OCI-LY1 (cell line): ENCODE data around the gene PDE6B.

Experiments
- H2AFZ ChIP-seq: fragments of 200-600 bp; sonication (generic), shearing (Covaris generic); 2 replicates; pipeline ENCODE4 v1.6.0; 2014; ENCODE audit warnings: antibody characterized with exemption, mild to moderate bottlenecking, low read length
- H3F3A ChIP-seq: fragments of 200-600 bp; sonication (generic), shearing (Covaris generic); 2 replicates; pipeline ENCODE4 v1.6.0; 2014; ENCODE audit warnings: mild to moderate bottlenecking, antibody characterized with exemption, low read length, moderate library complexity; ENCODE audit not compliant: insufficient read depth
- H3K27ac ChIP-seq: fragments of 200-600 bp; sonication (generic); 2 replicates; pipeline ENCODE4 v1.5.1; 2014; ENCODE audit warnings: low read length, mixed run types, mild to moderate bottlenecking, low read depth; ENCODE audit not compliant: poor library complexity, severe bottlenecking
- H3K27me3 ChIP-seq: fragments of 200-600 bp; sonication (generic); 2 replicates; pipeline ENCODE4 v1.6.0; 2014; ENCODE audit warnings: antibody characterized with exemption, mild to moderate bottlenecking, low read length, moderate library complexity; ENCODE audit not compliant: insufficient read depth
- H3K36me3 ChIP-seq: fragments of 200-600 bp; sonication (generic); 2 replicates; pipeline ENCODE4 v1.6.1; 2014; ENCODE audit warnings: mild to moderate bottlenecking, antibody characterized with exemption, low read length, moderate library complexity, mixed read lengths; ENCODE audit not compliant: insufficient read depth
- H3K4me1 ChIP-seq: fragments of 200-600 bp; sonication (generic); 2 replicates; pipeline ENCODE4 v1.5.1; 2014; ENCODE audit warnings: mild to moderate bottlenecking, low read length, moderate library complexity; ENCODE audit not compliant: insufficient read depth, severe bottlenecking
- H3K4me2 ChIP-seq: fragments of 200-600 bp; sonication (generic), shearing (Covaris generic); 2 replicates; pipeline ENCODE4 v1.6.1; 2014; ENCODE audit warnings: low read length
- H3K4me3 ChIP-seq: fragments of 200-600 bp; sonication (generic); 2 replicates; pipeline ENCODE4 v1.5.1; 2014; ENCODE audit warnings: low read length, low read depth, mild to moderate bottlenecking, mixed read lengths; ENCODE audit not compliant: poor library complexity, severe bottlenecking
- H3K79me2 ChIP-seq: fragments of 200-600 bp; shearing (Covaris generic); 2 replicates; pipeline ENCODE4 v1.6.1; 2016; ENCODE audit warnings: mixed run types, low read length, mixed read lengths; ENCODE audit not compliant: insufficient read depth
- H3K9ac ChIP-seq: fragments of 200-600 bp; sonication (generic), shearing (Covaris generic); 2 replicates; pipeline ENCODE4 v1.6.1; 2014; ENCODE audit warnings: mild to moderate bottlenecking, low read length, mixed read lengths
- H3K9me2 ChIP-seq: fragments of 200-600 bp; sonication (generic), shearing (Covaris generic); 2 replicates; pipeline ENCODE4 v1.6.1; 2014; ENCODE audit warnings: low read depth, mild to moderate bottlenecking, low read length, mixed read lengths
- H3K9me3 ChIP-seq: fragments of 200-600 bp; shearing (Covaris generic); 2 replicates; pipeline ENCODE4 v1.6.1; 2014; ENCODE audit warnings: low read length, mixed read lengths
- H4K20me1 ChIP-seq: fragments of 200-600 bp; sonication (generic), shearing (Covaris generic); 2 replicates; pipeline ENCODE4 v1.6.0; 2016; ENCODE audit warnings: mild to moderate bottlenecking, low read length; ENCODE audit not compliant: insufficient read depth
- CTCF ChIP-seq: fragments of 200-600 bp; sonication (generic), shearing (Covaris generic); IDR thresholded peaks from 2 replicates; pipeline ENCODE4 v1.5.1; 2017; ENCODE audit warnings: mild to moderate bottlenecking, antibody characterized with exemption, low read length, moderate library complexity, mixed read lengths
- EZH2 ChIP-seq: fragments of 200-600 bp; sonication (generic), shearing (Covaris generic); IDR thresholded peaks from 2 replicates; pipeline ENCODE4 v1.8.0; 2017; ENCODE audit warnings: borderline replicate concordance, mixed run types, mild to moderate bottlenecking, antibody characterized with exemption, low read length, moderate library complexity, mixed read lengths

The PDE6B gene

GRCh38 chr4:577499-578450 is 47.6 kb upstream of the PDE6B start:
- H3F3A ChIP-seq: no peaks in the 10 kb centered on the region
- H3K27me3 ChIP-seq: no peaks in the 10 kb centered on the region
- no peaks in the 10 kb centered on the region for H3K36me3 ChIP-seq
- TF ChIP-seq EZH2 (no peak), CTCF (no peak)
- no peaks in the 10 kb centered on the region for H3K9me3 ChIP-seq
- no peaks in the 10 kb centered on the region for H4K20me1 ChIP-seq
- H3K79me2 ChIP-seq: no peaks in the 10 kb centered on the region
- H3K9ac ChIP-seq: no peak overlapping the region
- H3K27ac ChIP-seq: no peak overlapping the region
- H3K9me2 ChIP-seq: no peaks in the 10 kb centered on the region
- no peak overlapping the region for H3K4me2 ChIP-seq
- H2AFZ ChIP-seq: no peak overlapping the region
- no peak overlapping the region for H3K4me3 ChIP-seq
- H3K4me1 ChIP-seq: no peaks in the 10 kb centered on the region

- Histone ChIP-seq H2AFZ (no peak overlapping the region), H3K27me3 (no peaks in the 10 kb centered on the region), H3K4me1 (no peaks in the 10 kb centered on the region), H3K9me2 (no peaks in the 10 kb centered on the region), H3K9me3 (no peaks in the 10 kb centered on the region), H3F3A (no peaks in the 10 kb centered on the region), H3K27ac (no peak overlapping the region), H3K79me2 (no peaks in the 10 kb centered on the region), H3K9ac (no peak overlapping the region), H3K4me2 (no peak overlapping the region), H3K4me3 (no peak overlapping the region), H3K36me3 (no peaks in the 10 kb centered on the region), H4K20me1 (no peaks in the 10 kb centered on the region)
- TF ChIP-seq EZH2: no peak
- TF ChIP-seq CTCF: no peak
Observed at GRCh38 chr4:578451-579443, 46.6 kb upstream of the PDE6B start.

DNA sequence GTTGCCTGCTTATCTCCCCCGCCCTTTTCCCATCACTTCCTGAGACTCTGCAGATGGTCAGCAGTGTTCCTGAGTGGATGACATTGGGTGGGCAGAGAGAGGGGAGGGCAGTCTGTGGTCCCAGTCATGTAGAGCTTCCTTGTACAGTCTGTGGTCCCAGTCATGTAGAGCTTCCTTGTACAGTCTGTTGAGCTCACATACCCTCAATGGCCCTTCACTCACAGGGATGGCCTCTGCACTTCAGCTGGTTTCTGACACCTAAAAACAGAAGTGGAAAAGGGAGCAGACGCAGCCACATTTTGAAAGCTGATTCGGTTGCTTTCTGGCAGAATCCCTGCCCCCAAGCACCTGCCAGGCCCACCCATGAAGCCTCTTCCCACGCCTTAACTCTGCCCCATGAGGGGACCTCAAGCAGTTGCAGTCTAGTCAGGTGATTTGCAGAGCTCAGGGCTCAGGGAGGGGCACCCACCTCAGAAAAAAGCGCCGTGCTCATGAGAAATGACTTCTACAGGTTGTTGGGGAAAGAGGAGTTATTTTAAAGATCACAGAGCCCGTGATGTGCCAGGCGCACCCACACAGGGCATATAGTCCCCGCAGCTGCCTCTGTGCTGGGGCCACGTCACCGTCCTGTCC is 45.7 kb upstream of the PDE6B start:
- Histone ChIP-seq H3K4me2 (no peak overlapping the region), H3K27ac (no peak overlapping the region), H3F3A (no peaks in the 10 kb centered on the region), H3K4me1 (no peaks in the 10 kb centered on the region), H4K20me1 (no peaks in the 10 kb centered on the region), H3K9ac (no peak overlapping the region), H3K27me3 (no peaks in the 10 kb centered on the region), H3K9me3 (no peaks in the 10 kb centered on the region), H2AFZ (no peak overlapping the region), H3K79me2 (no peaks in the 10 kb centered on the region), H3K4me3 (no peak overlapping the region), H3K36me3 (no peaks in the 10 kb centered on the region), H3K9me2 (no peaks in the 10 kb centered on the region)
- no peak for TF ChIP-seq EZH2
- no peak for TF ChIP-seq CTCF
